Neuron (in vitro differentiated cells): ENCODE results near the gene ADCK1.
"Not testable (repeated sequence)": the region's sequence is repeated elsewhere in the genome, so short reads cannot be mapped to it uniquely, and the experiment has no call there.

Source experiments
- H2AFZ ChIP-seq: one replicate; pipeline ENCODE4 v1.6.1; 2013; ENCODE audit warnings: low read depth, mild to moderate bottlenecking, inconsistent platforms, low read length, moderate library complexity
- H3K27me3 ChIP-seq: one replicate; pipeline ENCODE4 v1.6.1; 2013; ENCODE audit warnings: low read length; ENCODE audit not compliant: insufficient read depth
- H3K36me3 ChIP-seq: one replicate; pipeline ENCODE4 v1.6.1; 2013; ENCODE audit warnings: low read length; ENCODE audit not compliant: insufficient read depth
- H3K4me1 ChIP-seq: one replicate; pipeline ENCODE4 v1.6.1; 2013; ENCODE audit warnings: low read length; ENCODE audit not compliant: insufficient read depth
- H3K4me3 ChIP-seq: 2 replicates; pipeline ENCODE4 v1.5.1; 2013; ENCODE audit warnings: mild to moderate bottlenecking, low read length, moderate library complexity
- H3K9me3 ChIP-seq: one replicate; pipeline ENCODE4 v1.6.1; 2013; ENCODE audit warnings: low read length

Gene ADCK1

GRCh38 chr14:77790566-77791224, 9.2 kb upstream of the ADCK1 start:
- H3K36me3 ChIP-seq, result no peaks in the 10 kb centered on the region
- H3K4me3 ChIP-seq, result no peak overlapping the region
- H3K9me3 ChIP-seq, result no peaks in the 10 kb centered on the region
- H2AFZ ChIP-seq, result no peak overlapping the region
- H3K4me1 ChIP-seq, result peaks cover 9% of the 10 kb centered on the region
- H3K27me3 ChIP-seq, result no peaks in the 10 kb centered on the region

GRCh38 chr14:77791225-77791600, 8.7 kb upstream of the ADCK1 start:
- Histone ChIP-seq H3K36me3 (no peaks in the 10 kb centered on the region), H3K4me3 (no peak overlapping the region), H3K27me3 (no peaks in the 10 kb centered on the region), H2AFZ (no peak overlapping the region), H3K9me3 (no peaks in the 10 kb centered on the region), H3K4me1 (peaks cover 5% of the 10 kb centered on the region)

GRCh38 chr14:77793255-77793654, 6.7 kb upstream of the ADCK1 start:
- H3K27me3 ChIP-seq, H3K4me3 ChIP-seq, H3K4me1 ChIP-seq, H3K9me3 ChIP-seq, H2AFZ ChIP-seq, H3K36me3 ChIP-seq: not testable (repeated sequence)

- Histone ChIP-seq H3K4me1 (peaks cover 2% of the 10 kb centered on the region), H3K36me3 (no peaks in the 10 kb centered on the region), H3K27me3 (no peaks in the 10 kb centered on the region), H3K9me3 (no peaks in the 10 kb centered on the region), H3K4me3 (no peak overlapping the region), H2AFZ (no peak overlapping the region)
Measured at GRCh38 chr14:77794357-77794756, 5.6 kb upstream of the ADCK1 start.

- H3K9me3 ChIP-seq, H3K27me3 ChIP-seq, H3K36me3 ChIP-seq, H3K4me1 ChIP-seq: not testable (repeated sequence)
- H2AFZ ChIP-seq, result peak overlapping the region; percentile 93
- peak overlapping the region; percentile 58 for H3K4me3 ChIP-seq
Measured at GRCh38 chr14:77799456-77799855, 453 bp upstream of the ADCK1 start.

GRCh38 chr14:77800814-77801213, 905 bp downstream of the ADCK1 start:
- Histone ChIP-seq H3K36me3 (no peaks in the 10 kb centered on the region), H2AFZ (peak overlapping the region; percentile 93), H3K4me1 (no peaks in the 10 kb centered on the region), H3K4me3 (peak overlapping the region; percentile 58), H3K9me3 (no peaks in the 10 kb centered on the region), H3K27me3 (no peaks in the 10 kb centered on the region)

GRCh38 chr14:77804592-77804991, 4.7 kb downstream of the ADCK1 start:
- no peaks in the 10 kb centered on the region for H3K36me3 ChIP-seq
- H3K27me3 ChIP-seq, result no peaks in the 10 kb centered on the region
- H3K4me1 ChIP-seq, result no peaks in the 10 kb centered on the region
- no peak overlapping the region for H3K4me3 ChIP-seq
- no peak overlapping the region for H2AFZ ChIP-seq
- no peaks in the 10 kb centered on the region for H3K9me3 ChIP-seq

- H3K27me3 ChIP-seq, result no peaks in the 10 kb centered on the region
- no peaks in the 10 kb centered on the region for H3K9me3 ChIP-seq
- no peak overlapping the region for H2AFZ ChIP-seq
- H3K4me3 ChIP-seq, result no peak overlapping the region
- H3K36me3 ChIP-seq, result no peaks in the 10 kb centered on the region
- no peaks in the 10 kb centered on the region for H3K4me1 ChIP-seq
Measured at GRCh38 chr14:77805706-77806105, 5.8 kb downstream of the ADCK1 start.

- Histone ChIP-seq H3K4me3 (no peak overlapping the region), H2AFZ (no peak overlapping the region), H3K9me3 (no peaks in the 10 kb centered on the region), H3K4me1 (no peaks in the 10 kb centered on the region), H3K27me3 (no peaks in the 10 kb centered on the region), H3K36me3 (no peaks in the 10 kb centered on the region)
Measured at GRCh38 chr14:77808250-77808649, 8.3 kb downstream of the ADCK1 start.

- Histone ChIP-seq H3K36me3 (no peaks in the 10 kb centered on the region), H3K4me1 (no peaks in the 10 kb centered on the region), H3K27me3 (no peaks in the 10 kb centered on the region)
Measured at GRCh38 chr14:77809011-77809410, 9.1 kb downstream of the ADCK1 start.

GRCh38 chr14:77812028-77812427, 12.1 kb downstream of the ADCK1 start:
- H3K4me3 ChIP-seq, result no peak overlapping the region
- H3K36me3 ChIP-seq, result no peaks in the 10 kb centered on the region

More at GRCh38 chr14:77809011-77809410, 9.1 kb downstream of the ADCK1 start:
- H3K4me3 ChIP-seq, result no peak overlapping the region
- H2AFZ ChIP-seq, result no peak overlapping the region
- H3K9me3 ChIP-seq, result no peaks in the 10 kb centered on the region

GRCh38 chr14:77812682-77813081, 12.8 kb downstream of the ADCK1 start:
- not testable (repeated sequence) for H3K27me3 ChIP-seq, H3K4me1 ChIP-seq, H2AFZ ChIP-seq, H3K4me3 ChIP-seq, H3K9me3 ChIP-seq, H3K36me3 ChIP-seq

More at GRCh38 chr14:77812028-77812427, 12.1 kb downstream of the ADCK1 start:
- Histone ChIP-seq H3K4me1 (no peaks in the 10 kb centered on the region), H3K27me3 (no peaks in the 10 kb centered on the region), H3K9me3 (no peaks in the 10 kb centered on the region), H2AFZ (no peak overlapping the region)

GRCh38 chr14:77822307-77822706, 22.4 kb downstream of the ADCK1 start:
- Histone ChIP-seq H3K36me3 (peaks cover 9% of the 10 kb centered on the region), H3K4me3 (no peak overlapping the region), H3K9me3 (peaks cover 4% of the 10 kb centered on the region), H3K27me3 (no peaks in the 10 kb centered on the region), H2AFZ (no peak overlapping the region), H3K4me1 (no peaks in the 10 kb centered on the region)

- H3K4me1 ChIP-seq, result no peaks in the 10 kb centered on the region
- peaks cover 4% of the 10 kb centered on the region for H3K9me3 ChIP-seq
- no peak overlapping the region for H3K4me3 ChIP-seq
- no peaks in the 10 kb centered on the region for H3K27me3 ChIP-seq
- no peak overlapping the region for H2AFZ ChIP-seq
- peaks cover 9% of the 10 kb centered on the region for H3K36me3 ChIP-seq
Measured at GRCh38 chr14:77822741-77823140, 22.8 kb downstream of the ADCK1 start.
